ENCODE results near the gene HAO1. TPM values are rescaled to one million over a fixed set of nuclear protein-coding genes. Genes with fewer than 3 reads are reported as not detected.

HAO1 gene
- total RNA-seq, 3 donors from 2014 or later (not counting 1 experiment from before 2014, with no cell fraction given) = not detected

- H3K27me3 ChIP-seq (ENCODE audit: control insufficient read depth, insufficient read depth, low read length) = no peaks in the 10 kb centered on the region
- Mint-ChIP-seq H3K27ac (no peak overlapping the region), H3K27me3 (ENCODE audit: low read depth in 2 of 2) (no peaks in the 10 kb centered on the region), H3K4me3 (no peak overlapping the region), H3K9me3 (no peaks in the 10 kb centered on the region), H3K36me3 (no peaks in the 10 kb centered on the region), H3K4me1 (peaks cover 0 to 4% of the 10 kb centered on the region in 2 donors)
- DNase-seq = no peak
- intact Hi-C loops (cut with micrococcal nuclease) = no loop called here
- 2% methylated on average over 2 of the region's 2 CpGs for WGBS (ENCODE audit: insufficient coverage)
- no peaks in the 10 kb centered on the region for H3K36me3 ChIP-seq (ENCODE audit: control insufficient read depth, insufficient read depth, low read length)
- no peaks in the 10 kb centered on the region for H3K9me3 ChIP-seq (ENCODE audit: control insufficient read depth, insufficient read depth, low read length)
- no peak for TF ChIP-seq CTCF (IDR thresholded peaks at IDR 0.05)
- no peak overlapping the region for H3K27ac ChIP-seq (ENCODE audit: low read length)
- peak in 1 of 3 donors; percentile 37 for ATAC-seq
- no peaks in the 10 kb centered on the region for H3K4me1 ChIP-seq (ENCODE audit: control insufficient read depth, insufficient read depth, low read length)
- no peak overlapping the region for H3K4me3 ChIP-seq (ENCODE audit: low read length)
These were observed 83.5 kb downstream of the HAO1 start for GRCh38 chr20:7856756-7857155.

- TF ChIP-seq CTCF (IDR thresholded peaks at IDR 0.05) = no peak
- Mint-ChIP-seq H3K4me1 (peaks cover 0 to 4% of the 10 kb centered on the region in 2 donors), H3K27ac (no peak overlapping the region), H3K27me3 (ENCODE audit: low read depth in 2 of 2) (peaks cover 0 to 5% of the 10 kb centered on the region in 2 donors), H3K4me3 (no peak overlapping the region), H3K36me3 (no peaks in the 10 kb centered on the region), H3K9me3 (no peaks in the 10 kb centered on the region)
- no peak for ATAC-seq
- Histone ChIP-seq H3K27me3 (ENCODE audit: control insufficient read depth, insufficient read depth, low read length) (no peaks in the 10 kb centered on the region), H3K4me3 (ENCODE audit: low read length) (no peak overlapping the region), H3K27ac (ENCODE audit: low read length) (no peak overlapping the region), H3K9me3 (ENCODE audit: control insufficient read depth, insufficient read depth, low read length) (no peaks in the 10 kb centered on the region), H3K4me1 (ENCODE audit: control insufficient read depth, insufficient read depth, low read length) (no peaks in the 10 kb centered on the region), H3K36me3 (ENCODE audit: control insufficient read depth, insufficient read depth, low read length) (no peaks in the 10 kb centered on the region)
- intact Hi-C loops (cut with micrococcal nuclease) = no loop called here
- 100% methylated on average over 1 of the region's 1 CpG for WGBS (ENCODE audit: insufficient coverage)
- DNase-seq = no peak
These were observed 84.7 kb downstream of the HAO1 start for GRCh38 chr20:7855545-7855944.

- Histone ChIP-seq H3K27ac (ENCODE audit: low read length) (no peak overlapping the region), H3K4me1 (ENCODE audit: control insufficient read depth, insufficient read depth, low read length) (no peaks in the 10 kb centered on the region), H3K36me3 (ENCODE audit: control insufficient read depth, insufficient read depth, low read length) (no peaks in the 10 kb centered on the region), H3K27me3 (ENCODE audit: control insufficient read depth, insufficient read depth, low read length) (no peaks in the 10 kb centered on the region), H3K9me3 (ENCODE audit: control insufficient read depth, insufficient read depth, low read length) (no peaks in the 10 kb centered on the region), H3K4me3 (ENCODE audit: low read length) (no peak overlapping the region)
- intact Hi-C loops (cut with micrococcal nuclease) = no loop called here
- H3K27ac Mint-ChIP-seq = no peak overlapping the region
- H3K4me3 Mint-ChIP-seq = no peak overlapping the region
- peaks cover 8 to 9% of the 10 kb centered on the region in 2 donors for H3K27me3 Mint-ChIP-seq (ENCODE audit: low read depth in 2 of 2)
- H3K4me1 Mint-ChIP-seq = peaks cover 0 to 4% of the 10 kb centered on the region in 2 donors
- DNase-seq = no peak
- no peaks in the 10 kb centered on the region for H3K36me3 Mint-ChIP-seq
- TF ChIP-seq CTCF (IDR thresholded peaks at IDR 0.05) = no peak
- peaks cover 0 to 2% of the 10 kb centered on the region in 2 donors for H3K9me3 Mint-ChIP-seq
- no peak for ATAC-seq
These were observed 86.8 kb downstream of the HAO1 start for GRCh38 chr20:7853493-7853892.

- Histone ChIP-seq H3K9me3 (ENCODE audit: control insufficient read depth, insufficient read depth, low read length) (no peaks in the 10 kb centered on the region), H3K27me3 (ENCODE audit: control insufficient read depth, insufficient read depth, low read length) (no peaks in the 10 kb centered on the region), H3K27ac (ENCODE audit: low read length) (no peak overlapping the region), H3K4me3 (ENCODE audit: low read length) (no peak overlapping the region), H3K36me3 (ENCODE audit: control insufficient read depth, insufficient read depth, low read length) (no peaks in the 10 kb centered on the region), H3K4me1 (ENCODE audit: control insufficient read depth, insufficient read depth, low read length) (no peaks in the 10 kb centered on the region)
- TF ChIP-seq CTCF (IDR thresholded peaks at IDR 0.05) = no peak
- H3K4me1 Mint-ChIP-seq = no peaks in the 10 kb centered on the region
- H3K4me3 Mint-ChIP-seq = no peak overlapping the region
- no peaks in the 10 kb centered on the region for H3K36me3 Mint-ChIP-seq
- no peak for ATAC-seq
- no peak for DNase-seq
- peaks cover 0 to 2% of the 10 kb centered on the region in 2 donors for H3K9me3 Mint-ChIP-seq
- WGBS (ENCODE audit: insufficient coverage) = 91% methylated on average over 5 of the region's 7 CpGs
- H3K27me3 Mint-ChIP-seq (ENCODE audit: low read depth in 2 of 2) = peaks cover 9 to 10% of the 10 kb centered on the region in 2 donors
- intact Hi-C loops (cut with micrococcal nuclease) = no loop called here
- no peak overlapping the region for H3K27ac Mint-ChIP-seq
These were observed 89.3 kb downstream of the HAO1 start for GRCh38 chr20:7850775-7851490.

All from natural killer cell (primary cell).